HG03520 (cell line): Measurements from ENCODE around the gene RCBTB1.
"Not testable (repeated sequence)": the region's sequence is repeated elsewhere in the genome, so short reads cannot be mapped to it uniquely, and the experiment has no call there.

Experiments used
- ATAC-seq: cut with Tn5 transposase; IDR thresholded peaks from one replicate; pipeline ENCODE4 v1.9.1; 2021; ENCODE audit warnings: mild to moderate bottlenecking, moderate library complexity; ENCODE audit not compliant: unreplicated experiment

The RCBTB1 gene

DNA sequence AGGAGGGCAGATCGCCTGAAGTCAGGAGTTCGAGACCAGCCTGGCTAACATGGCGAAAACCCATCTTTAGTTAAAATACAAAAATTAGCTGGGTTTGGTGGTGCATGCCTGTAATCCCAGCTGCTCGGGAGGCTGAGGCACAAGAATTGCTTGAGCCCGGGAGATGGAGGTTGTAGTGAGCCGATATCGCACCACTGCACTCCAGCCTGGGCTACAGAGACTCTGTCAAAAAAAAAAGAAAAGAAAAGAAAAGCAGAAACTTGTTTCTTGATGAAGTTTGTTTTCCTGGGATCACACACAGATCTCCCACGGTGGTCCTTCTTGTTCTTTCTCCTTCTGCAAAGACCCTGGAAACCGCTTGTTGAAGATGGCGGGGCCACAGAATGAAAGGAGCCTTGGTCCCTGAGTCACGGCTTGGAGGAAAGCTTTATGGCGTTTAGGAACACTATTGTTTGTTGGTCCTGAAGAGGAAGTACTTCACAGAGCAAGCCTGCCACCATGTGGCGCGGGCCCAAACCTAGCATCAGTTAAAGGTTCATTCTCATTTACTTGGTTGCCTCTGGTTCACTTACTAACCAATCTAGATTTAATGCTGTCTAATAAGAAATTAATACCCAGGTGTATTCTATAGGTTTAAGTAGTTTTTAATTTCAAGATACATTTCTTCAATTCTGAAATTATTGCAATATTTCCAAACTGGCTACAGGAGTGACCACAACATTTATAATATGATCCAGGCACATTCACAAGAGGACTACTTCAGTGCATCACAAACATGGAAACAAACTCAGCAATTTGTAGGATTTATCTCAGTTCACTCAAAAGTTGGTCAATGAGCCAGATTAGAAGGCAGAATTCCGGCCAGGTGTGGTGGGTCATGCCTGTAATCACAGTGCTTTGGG lies 21.6 kb upstream of the RCBTB1 start:
- ATAC-seq: peak; percentile 88

GRCh38 chr13:49604570-49604969 lies 19.2 kb upstream of the RCBTB1 start:
- ATAC-seq: no peak

- ATAC-seq: not testable (repeated sequence)
Measured at GRCh38 chr13:49602615-49603014, 17.3 kb upstream of the RCBTB1 start.

DNA sequence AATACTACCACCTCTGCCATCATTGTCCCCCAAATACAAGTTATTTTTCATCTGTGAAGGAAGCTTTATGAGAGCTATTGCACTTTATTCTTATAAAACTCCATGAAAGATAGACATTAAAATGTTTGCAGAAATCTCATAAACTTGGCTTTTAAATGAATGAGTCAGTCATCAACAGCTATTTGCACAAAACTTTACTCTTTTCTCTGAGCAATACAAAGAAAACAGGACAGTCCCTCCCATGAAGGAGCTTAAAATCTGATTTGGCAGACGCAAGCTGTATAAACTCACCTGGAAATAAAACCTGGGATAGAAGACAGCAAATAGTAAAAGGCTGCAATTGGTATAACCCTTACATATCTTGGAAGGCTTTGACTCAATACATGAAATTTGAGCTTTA lies 16.6 kb upstream of the RCBTB1 start:
- no peak for ATAC-seq

DNA sequence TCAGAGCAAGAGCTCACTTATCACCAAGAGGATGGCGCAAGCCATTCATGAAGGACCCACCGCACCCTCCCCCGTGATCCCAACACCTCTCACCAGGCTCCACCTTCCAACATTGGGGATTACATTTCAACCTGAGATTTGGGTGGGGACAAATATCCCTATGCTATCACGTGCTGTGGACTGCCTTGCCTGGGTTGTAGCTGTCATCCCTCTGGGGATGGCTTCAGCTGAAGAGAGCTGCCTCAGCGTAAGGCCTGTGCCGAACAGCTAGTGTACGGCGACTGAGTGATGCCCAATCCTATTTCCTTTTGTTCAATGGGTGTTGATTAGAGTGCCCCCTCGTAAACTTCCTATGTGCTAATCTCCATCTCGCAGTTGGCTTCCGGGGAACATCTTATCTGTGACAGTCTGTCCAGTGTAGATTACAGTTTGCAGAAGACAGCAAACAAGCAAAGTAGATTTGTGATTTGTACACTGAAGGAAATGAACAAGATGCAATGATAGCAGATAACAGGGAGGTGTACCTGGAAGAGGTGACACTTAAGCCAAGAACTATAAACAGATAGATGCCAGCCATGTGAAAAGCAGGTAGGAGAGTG lies 11.8 kb upstream of the RCBTB1 start:
- no peak for ATAC-seq

- ATAC-seq: no peak
Measured at GRCh38 chr13:49596221-49596620, 10.9 kb upstream of the RCBTB1 start.

DNA sequence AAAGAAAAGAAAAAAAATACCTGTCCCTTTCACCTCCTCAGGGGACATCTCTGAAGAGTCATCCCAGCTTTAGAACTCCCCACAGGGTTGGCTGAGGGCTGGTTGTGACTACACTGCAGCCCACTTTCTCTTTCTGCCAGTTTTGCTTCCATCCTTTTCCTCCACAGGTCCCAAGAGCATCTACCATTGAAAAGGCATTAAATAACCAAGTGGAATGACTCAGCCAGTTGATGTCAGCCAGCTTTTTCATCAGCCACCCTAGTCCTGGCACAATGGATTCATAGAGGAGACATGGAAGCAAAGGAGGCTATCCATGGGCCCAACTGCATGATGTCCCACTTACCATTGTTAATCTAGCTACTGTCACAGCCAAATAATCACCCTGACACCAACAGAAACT lies 9.2 kb upstream of the RCBTB1 start:
- ATAC-seq: no peak

DNA sequence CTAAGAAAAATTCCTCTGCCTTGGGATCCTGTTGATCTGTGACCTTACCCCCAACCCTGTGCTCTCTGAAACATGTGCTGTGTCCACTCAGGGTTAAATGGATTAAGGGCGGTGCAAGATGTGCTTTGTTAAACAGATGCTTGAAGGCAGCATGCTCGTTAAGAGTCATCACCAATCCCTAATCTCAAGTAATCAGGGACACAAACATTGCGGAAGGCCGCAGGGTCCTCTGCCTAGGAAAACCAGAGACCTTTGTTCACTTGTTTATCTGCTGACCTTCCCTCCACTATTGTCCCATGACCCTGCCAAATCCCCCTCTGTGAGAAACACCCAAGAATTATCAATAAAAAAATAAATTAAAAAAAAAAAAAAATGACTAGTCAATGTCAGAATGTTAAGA lies 8.5 kb upstream of the RCBTB1 start:
- not testable (repeated sequence) for ATAC-seq

DNA sequence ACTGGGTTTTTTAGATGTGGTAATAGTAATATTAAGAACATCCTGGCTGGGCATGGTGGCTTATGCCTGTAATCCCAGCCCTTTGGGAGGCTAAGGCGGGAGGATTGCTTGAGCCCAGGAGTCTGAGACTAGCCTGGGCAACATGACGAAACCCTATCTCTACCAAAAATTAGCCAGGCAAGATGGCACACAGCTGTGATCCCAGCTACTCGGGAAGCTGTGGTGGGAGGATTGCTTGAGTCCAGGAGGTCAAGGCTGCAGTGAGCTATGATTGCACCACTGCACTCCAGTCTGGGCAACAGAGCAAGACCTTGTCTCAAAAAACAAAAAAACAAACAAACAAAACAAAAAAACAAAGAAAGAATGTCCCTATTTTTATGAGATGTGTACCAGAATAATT lies 5.4 kb upstream of the RCBTB1 start:
- ATAC-seq: not testable (repeated sequence)

GRCh38 chr13:49587311-49587847 lies 2.0 kb upstream of the RCBTB1 start:
- no peak for ATAC-seq

DNA sequence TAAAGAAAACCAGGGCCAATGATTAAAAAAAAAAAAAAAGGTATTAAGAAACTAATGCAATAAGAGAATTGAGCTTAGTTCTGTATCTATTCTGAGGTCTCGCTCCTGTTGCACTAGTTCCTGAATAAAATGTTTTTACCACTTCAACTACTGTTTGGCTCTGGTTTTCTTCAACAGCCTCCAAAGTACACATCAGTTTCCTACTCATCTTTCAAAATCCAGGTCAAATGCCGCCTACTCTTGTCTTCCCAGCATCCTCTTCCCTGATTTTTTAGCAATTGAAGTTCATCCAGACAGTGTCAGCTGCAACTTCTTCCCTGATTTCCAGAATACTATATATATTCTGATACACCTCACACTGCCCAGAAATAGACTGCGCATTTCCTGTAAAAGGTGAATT lies 1.4 kb upstream of the RCBTB1 start:
- ATAC-seq: no peak

DNA sequence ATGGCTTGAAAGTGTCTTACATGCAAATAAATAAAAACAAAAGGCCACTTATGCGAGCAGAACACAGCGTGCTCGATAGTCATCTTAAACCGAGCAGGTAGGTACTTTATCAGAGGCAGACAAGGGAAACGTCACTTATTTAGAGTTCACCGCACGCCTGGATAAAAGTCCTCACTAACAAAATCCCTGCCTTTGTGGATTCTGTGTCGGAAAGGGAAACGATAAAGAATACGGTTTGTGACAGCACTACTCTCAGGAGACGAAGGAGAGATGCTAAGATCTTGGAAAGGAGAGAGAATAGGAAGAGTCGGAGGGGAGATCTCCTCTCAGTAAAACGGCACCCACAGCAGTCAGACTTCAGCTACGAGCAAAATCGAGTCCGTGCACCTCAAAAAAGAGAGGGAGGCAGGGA lies 581 bp downstream of the RCBTB1 start:
- peak; percentile 12 for ATAC-seq

GRCh38 chr13:49580980-49581680 lies 4.2 kb downstream of the RCBTB1 start:
- no peak for ATAC-seq

- ATAC-seq: no peak
Measured at GRCh38 chr13:49579501-49579900, 5.9 kb downstream of the RCBTB1 start.

DNA sequence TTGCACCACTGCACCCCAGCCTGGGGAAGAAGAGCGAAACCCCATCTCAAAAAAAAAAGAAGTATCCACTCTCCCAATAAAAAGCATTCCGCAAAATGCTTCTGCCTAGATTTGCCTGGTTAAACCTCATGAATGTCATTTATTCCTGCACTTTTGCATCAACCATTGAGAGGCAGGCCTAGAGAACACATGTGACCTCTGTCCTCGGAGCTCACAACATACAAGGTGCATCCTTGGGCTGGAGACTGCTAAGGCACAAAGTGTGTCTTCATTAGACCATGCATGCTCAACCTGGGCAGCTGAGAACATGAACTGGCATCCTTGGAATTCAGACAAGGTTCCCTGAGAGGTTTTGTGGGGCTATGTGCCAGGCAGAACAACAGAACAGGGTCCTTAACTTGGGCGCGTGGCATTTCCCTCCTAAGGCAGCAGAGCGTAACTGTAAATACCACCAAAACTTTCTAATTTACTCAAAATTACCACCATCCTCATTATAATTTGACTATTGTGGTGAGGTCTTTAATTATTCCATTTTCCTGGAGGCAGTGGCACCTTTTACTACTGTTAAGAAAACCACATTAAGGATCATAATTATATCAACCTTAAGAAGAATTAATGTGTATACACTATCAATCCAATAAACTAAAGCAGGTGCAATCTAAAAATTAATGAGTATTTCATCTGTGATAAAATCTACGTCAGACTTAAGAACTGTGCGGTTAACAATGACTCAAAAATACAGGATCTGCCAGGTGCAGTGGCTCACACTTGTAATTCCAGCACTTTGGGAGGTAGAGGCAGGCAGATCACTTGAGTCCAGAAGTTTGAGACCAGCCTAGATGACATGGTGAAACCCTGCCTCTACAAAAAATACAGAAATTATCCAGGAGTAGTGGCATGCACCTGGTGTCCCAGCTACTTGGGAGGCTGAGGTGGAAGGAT lies 13.8 kb downstream of the RCBTB1 start:
- no peak for ATAC-seq

DNA sequence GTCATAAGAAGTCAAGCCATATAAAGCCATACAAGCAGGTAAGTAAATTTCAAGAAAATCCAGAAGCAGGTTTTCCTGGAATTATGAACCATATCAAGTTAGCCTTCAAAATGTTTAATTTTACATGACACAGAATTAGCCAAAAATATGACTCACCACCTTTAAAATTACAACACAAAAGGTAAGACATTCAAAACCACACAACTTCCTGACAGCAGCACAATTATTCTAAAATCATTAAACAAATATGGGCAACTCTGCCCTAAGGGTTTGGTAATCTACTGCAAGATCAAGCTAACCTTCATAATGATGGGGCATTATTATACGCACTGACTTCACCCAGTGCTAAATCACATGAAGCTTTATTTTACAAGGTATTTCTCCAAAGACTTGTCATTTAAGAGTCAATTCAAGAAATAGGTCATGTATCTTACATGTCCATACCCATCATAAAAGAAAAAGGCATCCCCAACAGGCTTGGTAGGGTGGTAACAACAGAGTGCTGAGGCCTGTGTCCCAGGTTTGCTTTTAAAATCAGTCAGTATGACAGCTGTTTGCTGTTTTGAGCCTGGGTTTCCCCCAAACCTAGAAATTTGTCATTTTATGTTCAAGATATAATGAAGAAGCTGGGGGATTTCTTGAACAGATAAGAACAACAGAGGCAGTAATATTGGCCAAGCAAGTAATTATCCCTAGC lies 15.2 kb downstream of the RCBTB1 start:
- ATAC-seq: no peak

DNA sequence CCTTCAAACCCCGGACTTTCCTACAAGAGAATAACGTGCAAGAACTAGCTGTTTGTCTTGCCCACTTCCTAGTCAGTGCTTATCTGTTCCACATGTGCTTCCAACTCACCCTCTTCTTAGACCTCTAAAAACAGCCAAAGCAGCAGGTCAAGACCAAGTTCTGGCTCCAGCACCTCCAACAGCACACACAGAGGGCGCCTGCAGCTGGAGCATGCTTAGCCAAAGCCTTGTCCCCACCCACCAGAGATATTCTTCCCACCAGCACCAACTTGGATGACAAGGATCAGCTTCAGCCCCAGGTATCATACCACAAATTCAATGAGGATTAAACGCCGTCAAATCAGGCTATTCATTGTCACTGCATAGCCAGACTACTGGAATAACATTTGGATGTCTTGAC lies 17.9 kb downstream of the RCBTB1 start:
- ATAC-seq: no peak

DNA sequence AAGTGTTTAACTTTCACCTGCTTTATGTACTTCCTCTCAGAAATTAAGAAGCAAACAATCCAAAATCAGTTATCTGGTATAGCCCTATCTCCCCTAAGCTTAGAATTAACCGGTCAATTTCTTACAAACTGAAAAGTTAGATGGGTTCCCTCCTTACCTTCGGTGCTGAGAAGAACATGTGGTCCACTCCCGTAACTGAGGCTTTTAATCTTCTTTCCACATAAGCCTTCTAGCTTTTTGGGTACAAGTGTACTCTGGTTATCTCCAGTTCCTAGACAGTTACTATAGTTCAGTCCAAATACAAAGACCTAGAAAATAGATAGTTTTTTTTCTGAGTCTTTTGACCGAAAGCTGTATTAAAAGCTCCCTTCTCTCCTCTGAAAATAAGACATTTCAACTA lies 18.9 kb downstream of the RCBTB1 start:
- no peak for ATAC-seq

DNA sequence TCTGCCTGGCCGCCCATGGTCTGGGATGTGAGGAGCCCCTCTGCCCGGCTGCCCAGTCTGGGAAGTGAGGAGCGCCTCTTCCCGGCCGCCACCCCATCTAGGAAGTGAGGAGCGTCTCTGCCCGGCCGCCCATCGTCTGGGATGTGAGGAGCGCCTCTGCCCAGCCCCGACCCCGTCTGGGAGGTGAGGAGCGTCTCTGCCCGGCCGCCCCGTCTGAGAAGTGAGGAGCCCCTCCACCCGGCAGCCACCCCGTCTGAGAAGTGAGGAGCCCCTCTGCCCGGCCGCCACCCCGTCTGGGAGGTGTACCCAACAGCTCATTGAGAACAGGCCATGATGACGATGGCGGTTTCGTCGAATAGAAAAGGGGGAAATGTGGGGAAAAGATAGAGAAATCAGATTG lies 19.9 kb downstream of the RCBTB1 start:
- not testable (repeated sequence) for ATAC-seq

- ATAC-seq: no peak
Measured at GRCh38 chr13:49563516-49563915, 21.8 kb downstream of the RCBTB1 start.
